ENCODE data around the gene ZNF385D.

DNA sequence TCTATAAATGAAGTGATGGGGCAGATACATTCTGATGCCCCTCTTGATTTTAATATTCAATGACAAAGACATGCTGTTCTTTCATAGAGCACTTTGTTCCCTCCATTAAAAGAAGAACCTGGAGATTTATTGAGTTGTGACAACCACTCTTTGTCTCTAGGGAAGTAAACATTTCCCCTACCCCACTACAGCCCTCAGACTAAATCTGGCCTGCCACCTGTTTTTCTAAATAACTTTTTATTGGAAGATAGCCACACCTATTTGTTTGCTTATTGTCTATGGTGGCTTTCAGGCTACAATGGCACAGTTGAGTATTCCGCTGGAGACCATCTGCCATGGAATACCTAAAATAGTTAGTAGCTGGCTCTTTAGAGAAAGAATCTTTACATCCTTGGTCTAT lies 41.2 kb upstream of the ZNF385D start:
- TF ChIP-seq, protein P1, sequence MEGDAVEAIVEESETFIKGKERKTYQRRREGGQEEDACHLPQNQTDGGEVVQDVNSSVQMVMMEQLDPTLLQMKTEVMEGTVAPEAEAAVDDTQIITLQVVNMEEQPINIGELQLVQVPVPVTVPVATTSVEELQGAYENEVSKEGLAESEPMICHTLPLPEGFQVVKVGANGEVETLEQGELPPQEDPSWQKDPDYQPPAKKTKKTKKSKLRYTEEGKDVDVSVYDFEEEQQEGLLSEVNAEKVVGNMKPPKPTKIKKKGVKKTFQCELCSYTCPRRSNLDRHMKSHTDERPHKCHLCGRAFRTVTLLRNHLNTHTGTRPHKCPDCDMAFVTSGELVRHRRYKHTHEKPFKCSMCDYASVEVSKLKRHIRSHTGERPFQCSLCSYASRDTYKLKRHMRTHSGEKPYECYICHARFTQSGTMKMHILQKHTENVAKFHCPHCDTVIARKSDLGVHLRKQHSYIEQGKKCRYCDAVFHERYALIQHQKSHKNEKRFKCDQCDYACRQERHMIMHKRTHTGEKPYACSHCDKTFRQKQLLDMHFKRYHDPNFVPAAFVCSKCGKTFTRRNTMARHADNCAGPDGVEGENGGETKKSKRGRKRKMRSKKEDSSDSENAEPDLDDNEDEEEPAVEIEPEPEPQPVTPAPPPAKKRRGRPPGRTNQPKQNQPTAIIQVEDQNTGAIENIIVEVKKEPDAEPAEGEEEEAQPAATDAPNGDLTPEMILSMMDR (conservative IDR thresholded peaks at IDR 0.05; ENCODE audit: low read depth, low read length): no peak
- no peak for TF ChIP-seq EZH2 (IDR thresholded peaks at IDR 0.05; ENCODE audit: borderline replicate concordance, low read depth, low read length, poor library complexity, severe bottlenecking)
